ENCODE measurements around the gene ZCCHC18.

The ZCCHC18 gene

GRCh38 chrX:104137496-104137895 is 25.2 kb downstream of the ZCCHC18 start:
- H3K27me3 ChIP-seq (ENCODE audit: insufficient read depth, low read length): no peaks in the 10 kb centered on the region
- no peaks in the 10 kb centered on the region for H3K9me2 ChIP-seq (ENCODE audit: low read depth, low read length)
- no peak overlapping the region for H2AFZ ChIP-seq (ENCODE audit: low read length)
- H3K36me3 ChIP-seq (ENCODE audit: insufficient read depth, low read length): no peaks in the 10 kb centered on the region
- no peak overlapping the region for H3K9ac ChIP-seq (ENCODE audit: low read length)
- H3F3A ChIP-seq (ENCODE audit: insufficient read depth, low read length): no peaks in the 10 kb centered on the region
- H3K79me2 ChIP-seq (ENCODE audit: insufficient read depth, low read length): no peaks in the 10 kb centered on the region
- no peak overlapping the region for H3K4me3 ChIP-seq (ENCODE audit: low read depth, low read length, poor library complexity, severe bottlenecking)
- no peaks in the 10 kb centered on the region for H4K20me1 ChIP-seq (ENCODE audit: insufficient read depth, low read length)
- H3K27ac ChIP-seq (ENCODE audit: low read depth, low read length, poor library complexity, severe bottlenecking): no peak overlapping the region
- H3K4me1 ChIP-seq (ENCODE audit: insufficient read depth, low read length, severe bottlenecking): no peaks in the 10 kb centered on the region
- H3K4me2 ChIP-seq (ENCODE audit: low read length): no peak overlapping the region
- no peak for TF ChIP-seq EZH2 (IDR thresholded peaks at IDR 0.05; ENCODE audit: borderline replicate concordance, low read length)
- H3K9me3 ChIP-seq (ENCODE audit: low read length): no peaks in the 10 kb centered on the region

GRCh38 chrX:104141087-104141760 is 28.9 kb downstream of the ZCCHC18 start:
- no peak overlapping the region for H3K4me2 ChIP-seq (ENCODE audit: low read length)
- H3K9ac ChIP-seq (ENCODE audit: low read length): no peak overlapping the region
- H3K9me3 ChIP-seq (ENCODE audit: low read length): no peaks in the 10 kb centered on the region
- H3K4me3 ChIP-seq (ENCODE audit: low read depth, low read length, poor library complexity, severe bottlenecking): no peak overlapping the region
- no peak overlapping the region for H3K27ac ChIP-seq (ENCODE audit: low read depth, low read length, poor library complexity, severe bottlenecking)
- no peak overlapping the region for H2AFZ ChIP-seq (ENCODE audit: low read length)
- no peaks in the 10 kb centered on the region for H4K20me1 ChIP-seq (ENCODE audit: insufficient read depth, low read length)
- no peaks in the 10 kb centered on the region for H3K79me2 ChIP-seq (ENCODE audit: insufficient read depth, low read length)
- no peaks in the 10 kb centered on the region for H3K9me2 ChIP-seq (ENCODE audit: low read depth, low read length)
- TF ChIP-seq EZH2 (IDR thresholded peaks at IDR 0.05; ENCODE audit: borderline replicate concordance, low read length) (no peak), CTCF (IDR thresholded peaks at IDR 0.05; ENCODE audit: low read length) (no peak)
- H3K4me1 ChIP-seq (ENCODE audit: insufficient read depth, low read length, severe bottlenecking): no peaks in the 10 kb centered on the region
- no peaks in the 10 kb centered on the region for H3K27me3 ChIP-seq (ENCODE audit: insufficient read depth, low read length)
- no peaks in the 10 kb centered on the region for H3F3A ChIP-seq (ENCODE audit: insufficient read depth, low read length)
- H3K36me3 ChIP-seq (ENCODE audit: insufficient read depth, low read length): no peaks in the 10 kb centered on the region

- Histone ChIP-seq H3K9me2 (ENCODE audit: low read depth, low read length) (no peaks in the 10 kb centered on the region), H3K79me2 (ENCODE audit: insufficient read depth, low read length) (no peaks in the 10 kb centered on the region), H3K4me1 (ENCODE audit: insufficient read depth, low read length, severe bottlenecking) (peaks cover 9% of the 10 kb centered on the region), H3K9me3 (ENCODE audit: low read length) (no peaks in the 10 kb centered on the region), H4K20me1 (ENCODE audit: insufficient read depth, low read length) (no peaks in the 10 kb centered on the region), H3K9ac (ENCODE audit: low read length) (no peak overlapping the region), H3K4me3 (ENCODE audit: low read depth, low read length, poor library complexity, severe bottlenecking) (no peak overlapping the region), H2AFZ (ENCODE audit: low read length) (no peak overlapping the region), H3K4me2 (ENCODE audit: low read length) (no peak overlapping the region), H3K27me3 (ENCODE audit: insufficient read depth, low read length) (no peaks in the 10 kb centered on the region), H3K27ac (ENCODE audit: low read depth, low read length, poor library complexity, severe bottlenecking) (no peak overlapping the region), H3F3A (ENCODE audit: insufficient read depth, low read length) (no peaks in the 10 kb centered on the region), H3K36me3 (ENCODE audit: insufficient read depth, low read length) (no peaks in the 10 kb centered on the region)
- TF ChIP-seq CTCF (IDR thresholded peaks at IDR 0.05; ENCODE audit: low read length) (no peak), EZH2 (IDR thresholded peaks at IDR 0.05; ENCODE audit: borderline replicate concordance, low read length) (no peak)
Measured at GRCh38 chrX:104151037-104151436, 38.7 kb downstream of the ZCCHC18 start.

All from OCI-LY1 (cell line).